ENCODE data around the gene FBH1. TPM values are rescaled to one million over a fixed set of nuclear protein-coding genes. Genes with fewer than 3 reads are reported as not detected.

FBH1 gene
- total and polyA plus RNA-seq, 9 of the 15 experiments (the other 6 are each of a cell fraction or from before 2014, with no cell fraction given): 13.4 to 108 (median 77.8) TPM

GRCh38 chr10:5975641-5976473, 85.8 kb downstream of the FBH1 start (continued):
- no peak for TF ChIP-seq SAFB (IDR thresholded peaks at IDR 0.05; ENCODE audit: borderline replicate concordance, low read depth, low read length)
- TF ChIP-seq BACH1 (tag; IDR thresholded peaks at IDR 0.05): no peak
- no peak for TF ChIP-seq TRIM28 (IDR thresholded peaks at IDR 0.05)
- no peak for TF ChIP-seq MTA2 (IDR thresholded peaks at IDR 0.05; ENCODE audit: low read depth)
- no peak for TF ChIP-seq IRF2 (CRISPR knock-in tag; IDR thresholded peaks at IDR 0.05)
- TF ChIP-seq ZNF232 (CRISPR knock-in tag; IDR thresholded peaks at IDR 0.05): no peak
- no peak for TF ChIP-seq ETS1 (conservative IDR thresholded peaks at IDR 0.05; ENCODE audit: control insufficient read depth, low read depth, low read length)
- TF ChIP-seq ZZZ3 (IDR thresholded peaks at IDR 0.05): no peak
- no peak for TF ChIP-seq ZNF436 (CRISPR knock-in tag; IDR thresholded peaks at IDR 0.05)
- TF ChIP-seq KLF13 (tag; IDR thresholded peaks at IDR 0.05; ENCODE audit: borderline replicate concordance, low read depth): no peak
- TF ChIP-seq, protein P1, sequence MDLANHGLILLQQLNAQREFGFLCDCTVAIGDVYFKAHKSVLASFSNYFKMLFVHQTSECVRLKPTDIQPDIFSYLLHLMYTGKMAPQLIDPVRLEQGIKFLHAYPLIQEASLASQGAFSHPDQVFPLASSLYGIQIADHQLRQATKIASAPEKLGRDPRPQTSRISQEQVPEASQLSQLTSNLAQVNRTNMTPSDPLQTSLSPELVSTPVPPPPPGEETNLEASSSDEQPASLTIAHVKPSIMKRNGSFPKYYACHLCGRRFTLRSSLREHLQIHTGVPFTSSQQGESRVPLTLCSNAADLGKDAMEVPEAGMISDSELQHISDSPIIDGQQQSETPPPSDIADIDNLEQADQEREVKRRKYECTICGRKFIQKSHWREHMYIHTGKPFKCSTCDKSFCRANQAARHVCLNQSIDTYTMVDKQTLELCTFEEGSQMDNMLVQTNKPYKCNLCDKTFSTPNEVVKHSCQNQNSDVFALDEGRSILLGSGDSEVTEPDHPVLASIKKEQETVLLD (IDR thresholded peaks at IDR 0.05): no peak
- no peak for TF ChIP-seq DIDO1 (tag; IDR thresholded peaks at IDR 0.05; ENCODE audit: low read depth)
- no peak for TF ChIP-seq TEAD4 (IDR thresholded peaks at IDR 0.05; ENCODE audit: low read length)
- TF ChIP-seq TEAD4 (CRISPR knock-in tag; IDR thresholded peaks at IDR 0.05; ENCODE audit: borderline replicate concordance): no peak
- no peak for TF ChIP-seq ZNF655 (CRISPR knock-in tag; IDR thresholded peaks at IDR 0.05)
- TF ChIP-seq, protein P2, sequence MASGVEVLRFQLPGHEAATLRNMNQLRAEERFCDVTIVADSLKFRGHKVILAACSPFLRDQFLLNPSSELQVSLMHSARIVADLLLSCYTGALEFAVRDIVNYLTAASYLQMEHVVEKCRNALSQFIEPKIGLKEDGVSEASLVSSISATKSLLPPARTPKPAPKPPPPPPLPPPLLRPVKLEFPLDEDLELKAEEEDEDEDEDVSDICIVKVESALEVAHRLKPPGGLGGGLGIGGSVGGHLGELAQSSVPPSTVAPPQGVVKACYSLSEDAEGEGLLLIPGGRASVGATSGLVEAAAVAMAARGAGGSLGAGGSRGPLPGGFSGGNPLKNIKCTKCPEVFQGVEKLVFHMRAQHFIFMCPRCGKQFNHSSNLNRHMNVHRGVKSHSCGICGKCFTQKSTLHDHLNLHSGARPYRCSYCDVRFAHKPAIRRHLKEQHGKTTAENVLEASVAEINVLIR (CRISPR knock-in tag; IDR thresholded peaks at IDR 0.05): no peak
- TF ChIP-seq BCOR (IDR thresholded peaks at IDR 0.05): peak; percentile 36; the same call in 1 of the 2 replicates
- no peak for TF ChIP-seq RBM34 (IDR thresholded peaks at IDR 0.05; ENCODE audit: borderline replicate concordance, insufficient read depth, low read length)
- TF ChIP-seq ZNF121 (CRISPR knock-in tag; conservative IDR thresholded peaks at IDR 0.05): no peak
- TF ChIP-seq, protein P3, sequence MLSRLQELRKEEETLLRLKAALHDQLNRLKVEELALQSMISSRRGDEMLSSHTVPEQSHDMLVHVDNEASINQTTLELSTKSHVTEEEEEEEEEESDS (CRISPR knock-in tag; IDR thresholded peaks at IDR 0.05): no peak
- no peak for TF ChIP-seq CTCF (IDR thresholded peaks at IDR 0.05 in 2 of 3, conservative IDR thresholded peaks at IDR 0.05 in 1 of 3; ENCODE audit: insufficient read depth in 2 of 3, low read depth in 1 of 3, low read length in 3 of 3)

All from K562 (cell line).